ENCODE results near the gene SRGAP1.

SRGAP1 gene

DNA sequence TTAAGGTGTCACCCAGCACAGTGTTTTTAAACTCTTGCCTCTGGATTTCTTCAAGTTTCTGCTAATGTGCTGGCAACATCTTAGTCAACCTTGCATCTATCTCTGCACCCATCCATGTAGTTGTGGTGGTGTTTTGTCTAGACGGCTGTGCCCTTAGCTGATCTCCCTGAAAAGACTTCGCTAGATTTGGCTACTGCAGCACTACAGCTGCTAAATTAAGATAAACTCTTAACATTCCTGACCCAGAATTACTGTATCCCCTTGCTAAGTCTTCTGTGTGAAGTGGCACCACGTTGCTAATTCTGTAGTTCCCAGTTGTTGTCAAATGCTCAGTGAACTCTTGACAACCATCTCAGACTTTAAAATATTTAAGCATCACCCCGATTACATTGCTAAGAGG, 66.8 kb downstream of the SRGAP1 start:
- DNase-seq, result no peak

DNA sequence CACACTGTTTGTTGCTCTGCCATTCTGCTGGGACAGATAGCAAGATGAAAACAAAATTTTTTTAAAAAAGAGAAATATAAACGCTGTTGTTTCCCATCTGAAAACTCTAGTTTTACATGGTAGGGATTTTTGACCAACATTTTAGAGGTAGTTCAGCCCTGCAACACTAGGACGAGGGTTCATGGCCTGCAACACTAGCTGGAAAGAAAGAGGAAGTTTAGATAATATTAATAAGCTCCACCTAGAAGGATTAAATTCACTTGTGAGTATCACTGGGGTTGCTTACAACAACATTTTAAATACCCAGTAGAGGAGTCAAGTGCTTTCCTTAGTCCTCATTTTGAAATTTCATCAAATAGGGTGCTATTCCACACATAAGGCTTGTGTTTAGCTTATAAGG, 68.2 kb downstream of the SRGAP1 start:
- no peak for DNase-seq

DNA sequence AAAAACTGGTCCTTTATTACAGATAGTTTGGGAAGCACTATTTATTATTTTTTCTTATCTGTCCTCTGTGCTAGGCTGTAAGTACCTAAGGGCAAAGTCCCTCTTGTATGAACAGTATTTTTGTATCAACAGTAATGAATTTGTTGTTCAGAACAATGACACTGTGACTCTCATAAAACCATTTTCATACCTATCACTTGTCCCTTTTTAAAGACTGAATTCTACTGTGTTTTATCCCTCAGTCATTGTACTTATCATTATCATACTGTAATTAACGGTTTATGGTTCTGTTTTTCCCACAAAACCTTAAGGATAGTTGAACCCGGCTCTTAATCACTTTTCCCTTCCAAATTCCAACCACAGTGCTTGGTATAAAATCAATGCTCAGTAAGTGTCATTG, 69.4 kb downstream of the SRGAP1 start:
- DNase-seq, result no peak

DNA sequence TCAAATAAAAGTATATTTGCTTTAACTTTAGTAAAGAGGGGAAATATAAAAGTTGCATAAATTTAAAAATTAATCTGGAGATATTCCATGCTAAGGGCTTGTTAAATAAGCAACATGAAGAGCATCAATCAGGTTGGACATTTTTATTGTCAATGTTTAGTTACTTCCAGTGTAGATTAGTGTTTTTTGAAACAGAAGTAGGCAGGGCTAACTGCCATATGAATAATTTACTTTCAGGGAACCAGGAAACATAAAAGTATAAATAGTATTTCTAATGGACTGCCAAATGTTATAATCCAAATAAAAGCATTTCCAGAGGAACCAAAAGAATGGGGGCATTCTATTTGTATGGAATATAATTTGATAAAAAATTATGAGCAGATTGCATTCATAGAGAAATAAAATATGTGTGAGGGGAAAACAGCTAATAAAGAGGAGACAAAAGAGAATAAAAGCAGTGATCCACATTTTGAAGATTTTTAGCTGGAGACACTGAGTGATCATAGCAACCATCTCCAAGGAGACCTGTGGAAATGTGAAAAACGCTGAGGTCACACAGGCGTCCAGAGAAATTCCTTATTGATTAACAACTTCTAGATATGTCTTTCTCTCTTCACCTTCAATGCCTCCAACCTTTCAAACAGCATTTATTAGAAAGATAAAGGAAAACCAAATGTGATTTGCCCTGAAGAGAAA, 70.8 kb downstream of the SRGAP1 start:
- no peak for DNase-seq

DNA sequence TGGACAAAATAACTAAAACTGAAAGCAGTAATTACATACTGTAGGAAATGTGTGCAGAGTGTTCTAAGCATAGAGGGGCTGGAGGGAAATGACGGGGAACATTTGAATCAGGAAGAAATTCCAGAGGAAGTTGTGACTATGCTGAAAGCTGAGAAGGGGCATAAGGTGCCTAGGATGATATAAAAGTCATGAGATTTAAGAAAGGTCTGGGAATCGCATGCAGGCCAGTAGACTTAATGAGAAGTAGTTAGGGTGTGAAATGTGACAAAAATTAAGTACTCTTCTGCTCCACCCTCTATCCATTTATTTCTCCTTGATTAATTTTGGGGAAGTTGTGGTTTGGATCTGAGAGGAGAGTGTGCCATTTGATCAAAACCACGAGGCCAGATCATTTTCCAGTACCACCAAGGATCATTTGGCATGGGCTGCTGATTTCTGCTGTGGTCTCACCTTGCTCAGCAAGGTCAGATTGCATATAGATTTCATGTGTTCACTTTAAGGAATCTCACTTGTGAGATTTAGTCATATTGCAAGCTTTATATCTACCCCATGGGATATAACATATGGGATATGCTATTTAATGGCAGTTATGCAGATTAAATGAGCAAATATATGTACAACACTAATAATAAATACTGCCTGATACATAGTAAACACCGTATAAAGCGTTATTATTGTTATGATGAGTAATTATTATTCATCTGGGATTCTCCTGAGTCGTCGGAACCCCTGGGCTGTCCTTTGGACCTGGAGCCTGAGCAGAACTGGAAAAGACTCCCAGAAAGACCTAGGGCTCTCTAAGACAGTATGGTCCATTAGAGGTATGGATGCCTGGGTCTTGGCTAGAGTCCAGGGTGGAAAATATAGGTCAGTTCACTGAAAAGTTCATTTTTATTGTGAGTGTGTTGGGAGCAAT, 72.3 kb downstream of the SRGAP1 start:
- DNase-seq, result no peak

DNA sequence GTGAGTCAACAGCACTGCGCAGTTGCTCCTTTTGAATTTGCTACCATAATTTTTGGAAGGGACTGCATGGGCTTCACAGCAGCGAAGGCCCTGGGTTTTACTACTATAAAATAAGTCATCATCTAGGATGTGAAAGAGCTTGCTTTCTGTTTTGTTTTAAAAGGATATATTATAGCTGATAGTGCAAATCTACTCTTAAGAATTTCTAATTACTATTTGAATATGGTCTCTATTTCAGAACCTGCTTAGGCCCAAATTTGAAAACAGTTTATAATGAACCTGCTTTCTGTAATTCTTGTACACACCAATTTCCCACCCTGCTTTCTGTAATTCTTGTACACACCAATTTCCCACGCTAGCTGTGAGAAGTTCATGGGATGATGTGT, 73.0 kb downstream of the SRGAP1 start:
- no peak for DNase-seq

DNA sequence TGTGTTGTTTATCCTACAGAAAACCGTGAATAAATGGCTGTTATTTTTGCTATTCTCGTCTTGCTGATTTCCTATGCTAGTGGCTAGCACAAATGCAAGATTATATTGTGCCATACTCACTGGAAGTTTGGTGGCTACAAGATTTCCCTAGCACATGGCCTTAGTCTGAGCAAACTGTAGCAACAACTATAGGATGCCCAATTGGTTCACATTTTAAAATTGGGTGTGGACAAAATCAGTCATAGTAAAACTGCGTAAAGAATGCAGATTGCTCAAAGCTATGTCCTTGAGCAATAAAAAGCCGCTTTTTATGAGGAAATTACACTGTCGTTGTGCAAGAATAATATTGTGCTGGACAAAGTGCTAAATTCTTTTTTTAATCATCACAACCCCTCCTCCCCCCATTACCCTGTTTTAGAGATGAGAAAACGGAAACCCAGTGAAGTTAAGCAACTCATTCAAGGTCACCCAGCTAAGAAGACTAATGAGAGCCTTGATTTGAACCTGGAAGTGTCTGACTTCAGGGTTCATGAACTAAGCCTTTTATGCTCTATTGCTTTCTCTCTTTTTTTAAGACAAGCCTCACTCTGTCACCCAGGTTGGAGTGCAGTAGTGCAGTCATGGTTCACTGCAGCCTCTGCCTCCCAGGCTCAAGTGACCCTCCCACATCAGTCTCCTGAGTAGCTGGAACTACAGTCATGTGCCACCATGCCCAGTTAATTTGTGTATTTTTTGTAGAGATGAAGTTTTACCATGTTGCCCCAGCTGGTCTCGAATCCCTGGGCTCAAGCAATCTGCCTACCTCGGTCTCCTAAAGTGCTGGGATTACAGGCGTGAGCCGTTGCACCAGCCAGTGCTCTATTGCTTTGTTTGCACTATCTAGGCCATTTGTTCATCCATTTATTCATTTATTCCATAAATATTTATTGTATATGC, 73.6 kb downstream of the SRGAP1 start:
- DNase-seq, result no peak

DNA sequence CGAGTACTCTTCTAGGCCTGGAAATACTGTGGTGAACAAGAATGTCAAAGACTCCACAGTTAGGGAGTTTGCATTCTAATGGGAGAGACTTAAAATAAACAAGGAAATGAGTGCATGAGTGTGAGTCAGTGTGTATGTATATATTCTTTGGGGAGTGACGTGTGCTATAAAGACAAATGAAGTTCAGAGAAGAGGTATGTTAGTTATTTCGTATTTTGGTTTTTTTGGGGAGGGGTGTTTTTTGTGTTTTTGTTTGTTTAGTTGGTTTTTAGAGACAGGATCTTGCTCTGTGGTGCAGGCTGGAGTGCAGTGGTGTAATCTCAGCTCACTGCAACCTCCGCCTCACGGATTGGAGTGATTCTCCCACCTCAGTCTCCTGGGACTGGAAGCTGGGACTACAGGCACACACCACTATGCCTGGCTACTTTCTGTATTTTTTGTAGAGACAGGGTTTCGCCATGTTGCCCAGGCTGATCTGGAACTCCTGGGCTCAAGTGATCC, 74.3 kb downstream of the SRGAP1 start:
- no peak for DNase-seq

DNA sequence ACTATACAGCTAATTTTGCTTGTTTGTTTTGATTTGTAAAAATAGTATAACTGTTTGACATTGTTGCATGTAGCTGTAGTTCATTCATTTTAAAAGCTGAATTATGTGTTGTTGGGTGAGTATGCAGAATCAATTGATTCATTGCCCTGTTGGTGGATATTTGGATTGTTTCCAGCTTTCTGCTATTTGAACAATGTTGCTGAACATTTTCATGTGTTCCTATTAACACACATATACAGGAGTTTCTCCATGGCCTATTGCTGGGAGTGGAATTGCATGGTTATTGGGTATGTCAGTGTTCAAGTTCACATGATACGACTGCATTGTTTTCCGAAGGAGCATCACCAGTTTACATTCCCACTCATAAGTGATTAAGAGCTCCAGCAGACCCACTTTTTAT, 75.3 kb downstream of the SRGAP1 start:
- no peak for DNase-seq

DNA sequence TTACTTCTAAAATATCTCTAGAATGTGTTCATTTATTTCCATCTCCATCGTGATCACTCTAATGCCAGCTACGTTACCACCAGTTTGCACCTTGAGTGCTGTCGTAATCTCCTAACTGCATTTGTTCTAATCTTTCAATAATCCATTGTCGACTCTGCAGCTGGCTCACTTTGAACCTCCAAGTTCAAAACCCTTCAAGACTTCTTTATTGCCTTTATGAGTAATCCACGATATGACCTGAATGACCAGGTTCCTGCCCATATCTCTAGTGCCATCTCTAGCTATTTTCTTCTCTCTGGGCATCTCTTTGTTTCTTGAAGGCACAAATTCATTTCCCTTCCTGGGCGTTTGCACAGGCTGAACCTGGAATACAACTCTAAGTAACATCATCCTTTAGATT, 76.7 kb downstream of the SRGAP1 start:
- DNase-seq, result no peak

DNA sequence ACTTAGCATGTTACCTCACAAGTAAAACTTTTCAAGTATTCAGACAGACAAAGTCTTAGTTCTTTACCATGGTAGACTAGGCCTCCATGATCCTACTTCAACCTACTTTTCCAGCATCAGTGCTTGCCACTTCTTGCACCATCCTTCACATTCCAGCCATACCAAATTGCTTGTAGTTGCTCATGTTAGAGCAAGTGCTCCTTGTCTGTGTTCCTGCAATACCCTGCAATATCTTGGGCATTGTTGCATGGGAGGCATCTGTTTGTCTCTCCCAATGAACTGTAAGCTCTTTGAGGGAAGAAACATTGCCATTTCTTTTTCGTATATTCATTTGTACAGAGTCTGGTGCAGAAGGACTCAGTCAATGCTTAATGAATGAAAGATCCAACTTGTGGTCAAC, 78.0 kb downstream of the SRGAP1 start:
- DNase-seq, result no peak

DNA sequence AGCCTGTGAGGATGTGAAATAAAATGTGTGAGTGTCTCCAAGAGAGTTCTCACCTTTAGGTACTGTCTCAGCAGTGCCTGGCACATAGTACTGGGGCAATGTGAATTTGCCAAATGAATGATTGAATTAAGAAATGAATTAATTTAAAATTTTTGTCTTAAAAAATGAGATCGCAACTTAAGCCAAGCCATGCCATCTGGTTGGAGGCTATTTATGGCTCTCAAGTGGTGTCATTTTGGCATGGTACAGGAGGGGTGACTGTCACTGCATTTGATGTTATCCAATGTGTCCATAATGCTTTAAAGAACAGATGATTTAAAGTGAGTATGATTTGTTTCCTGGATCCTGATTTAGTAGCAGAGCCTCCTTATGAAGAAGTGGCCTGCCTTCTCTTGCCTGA, 80.3 kb downstream of the SRGAP1 start:
- no peak for DNase-seq

DNA sequence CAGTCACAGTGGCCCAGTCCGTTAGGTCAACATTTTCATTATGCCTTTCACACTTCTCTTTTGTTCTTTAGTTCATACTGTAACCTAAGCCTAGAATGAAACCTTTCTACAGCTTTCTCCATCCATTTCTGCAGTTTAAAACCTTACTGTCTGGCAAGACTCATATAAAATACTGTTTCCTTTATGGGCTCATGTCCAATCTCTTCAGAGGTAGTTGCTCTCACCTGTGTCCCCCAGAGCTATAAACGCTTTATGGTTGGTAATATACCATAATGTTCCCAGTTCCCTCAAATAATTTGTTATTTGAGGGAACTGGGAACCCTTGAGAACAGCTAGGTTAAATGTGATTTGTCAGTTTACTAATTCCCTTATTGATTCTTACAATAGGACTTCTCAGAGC, 83.0 kb downstream of the SRGAP1 start:
- no peak for DNase-seq

DNA sequence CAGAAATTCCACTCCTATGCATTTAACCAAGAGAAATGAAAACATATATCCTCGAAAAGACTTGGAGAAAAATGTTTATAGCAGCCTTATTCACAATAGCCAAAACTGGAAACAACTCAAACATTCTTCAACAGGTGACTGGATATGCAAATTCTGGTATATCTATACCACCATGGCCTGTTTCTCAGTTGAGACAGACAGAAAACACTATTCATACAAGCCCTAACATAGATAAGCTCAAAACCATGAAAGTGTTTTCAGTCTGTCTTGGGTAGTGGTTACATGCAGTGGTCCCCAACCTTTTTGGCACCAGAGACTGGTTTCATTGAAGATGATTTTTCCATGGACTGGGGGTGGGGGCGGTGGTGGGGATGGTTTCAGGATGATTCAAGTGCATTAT, 83.8 kb downstream of the SRGAP1 start:
- no peak for DNase-seq

DNA sequence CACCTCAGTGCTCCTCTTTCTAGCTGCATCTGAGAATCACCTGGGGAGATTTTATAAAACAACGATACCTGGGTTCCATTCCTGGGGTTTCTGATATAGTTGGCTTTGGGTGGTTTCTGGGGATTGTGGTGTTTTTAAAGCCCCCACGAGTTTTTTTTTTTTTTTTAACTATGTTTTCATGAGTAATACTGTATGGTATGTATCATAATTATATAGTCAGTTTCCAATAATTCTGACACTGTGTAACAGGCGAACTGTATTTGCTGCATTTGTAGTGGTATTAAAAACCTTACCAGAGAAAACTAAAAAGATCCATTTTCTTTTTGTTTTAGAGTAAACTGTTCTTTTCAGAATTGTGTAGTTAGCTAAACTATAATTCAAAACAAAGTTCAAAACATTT, 84.9 kb downstream of the SRGAP1 start:
- no peak for DNase-seq

DNA sequence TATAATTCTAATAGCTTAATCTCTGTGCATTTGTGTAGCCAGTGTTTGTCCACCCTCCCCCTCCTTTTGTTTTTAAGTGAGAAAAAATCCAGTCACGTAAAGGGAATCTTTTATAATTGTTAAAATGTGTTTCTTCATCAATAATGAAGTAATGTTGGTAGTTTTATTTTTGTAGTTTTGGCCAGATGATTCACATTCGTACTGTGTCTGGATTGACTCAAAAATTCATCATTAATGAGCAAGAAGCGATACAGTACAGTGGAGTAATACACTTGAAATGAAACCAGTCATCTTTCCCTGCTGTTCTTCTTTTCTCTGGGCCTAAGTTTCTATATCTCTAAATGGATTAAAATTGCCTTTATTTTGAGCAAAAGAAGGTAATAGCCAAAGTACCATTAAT, 86.5 kb downstream of the SRGAP1 start:
- DNase-seq, result no peak

DNA sequence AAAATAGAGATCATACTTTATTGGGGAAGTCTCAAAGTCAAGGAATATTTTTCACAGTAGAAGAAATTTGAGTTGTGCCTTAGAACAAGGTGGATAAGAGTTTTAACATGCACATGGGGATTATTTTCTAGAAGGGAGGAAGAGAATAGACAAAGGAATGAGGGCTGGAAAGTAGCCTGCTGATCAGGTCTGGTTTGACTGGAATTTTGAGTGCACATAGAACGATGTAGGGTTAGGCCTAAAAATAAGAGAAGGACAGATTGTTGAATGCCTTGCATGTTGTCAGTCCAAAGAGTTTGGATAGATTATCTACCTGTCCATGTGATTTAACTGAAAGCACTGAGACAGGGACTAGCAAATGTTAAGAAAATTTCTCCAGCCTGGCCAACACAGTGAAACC, 87.2 kb downstream of the SRGAP1 start:
- DNase-seq, result no peak

DNA sequence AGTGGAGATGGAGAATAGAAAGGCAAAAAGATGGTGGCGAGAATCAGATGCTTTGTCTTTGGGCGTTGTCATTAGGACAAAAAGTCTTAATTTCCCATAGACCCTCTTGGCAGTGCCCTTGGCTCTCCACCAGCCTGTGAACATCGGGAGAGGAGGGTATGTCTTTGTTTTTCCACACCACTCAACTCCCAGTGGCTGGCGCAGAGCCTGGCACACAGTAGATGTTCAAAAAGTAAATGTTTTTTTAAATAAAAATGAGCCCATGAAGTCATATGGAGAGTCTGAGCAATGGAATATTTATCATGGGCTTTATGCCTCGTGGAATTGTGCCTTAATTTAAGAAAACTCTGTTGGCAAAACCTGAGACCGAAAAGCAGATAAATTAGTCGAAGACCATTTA, 90.4 kb downstream of the SRGAP1 start:
- DNase-seq, result no peak

DNA sequence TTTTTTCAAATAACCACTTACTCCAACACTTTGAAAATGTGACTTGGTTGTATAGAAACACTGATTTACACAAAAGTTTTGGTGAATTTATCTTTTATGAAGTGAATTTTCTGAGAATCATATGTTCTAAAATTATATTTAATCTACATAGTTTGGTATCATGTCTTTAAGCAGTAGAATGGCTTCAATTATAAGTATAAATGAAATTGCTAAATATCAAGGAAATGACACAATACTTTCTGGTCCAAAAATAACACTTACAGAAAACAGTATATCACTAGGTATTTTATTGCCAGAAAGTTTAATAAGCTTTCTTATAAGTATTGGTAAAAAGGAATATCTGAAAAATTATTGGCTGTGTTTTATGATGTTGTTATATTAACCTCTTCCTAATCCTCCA, 90.9 kb downstream of the SRGAP1 start:
- no peak for DNase-seq

DNA sequence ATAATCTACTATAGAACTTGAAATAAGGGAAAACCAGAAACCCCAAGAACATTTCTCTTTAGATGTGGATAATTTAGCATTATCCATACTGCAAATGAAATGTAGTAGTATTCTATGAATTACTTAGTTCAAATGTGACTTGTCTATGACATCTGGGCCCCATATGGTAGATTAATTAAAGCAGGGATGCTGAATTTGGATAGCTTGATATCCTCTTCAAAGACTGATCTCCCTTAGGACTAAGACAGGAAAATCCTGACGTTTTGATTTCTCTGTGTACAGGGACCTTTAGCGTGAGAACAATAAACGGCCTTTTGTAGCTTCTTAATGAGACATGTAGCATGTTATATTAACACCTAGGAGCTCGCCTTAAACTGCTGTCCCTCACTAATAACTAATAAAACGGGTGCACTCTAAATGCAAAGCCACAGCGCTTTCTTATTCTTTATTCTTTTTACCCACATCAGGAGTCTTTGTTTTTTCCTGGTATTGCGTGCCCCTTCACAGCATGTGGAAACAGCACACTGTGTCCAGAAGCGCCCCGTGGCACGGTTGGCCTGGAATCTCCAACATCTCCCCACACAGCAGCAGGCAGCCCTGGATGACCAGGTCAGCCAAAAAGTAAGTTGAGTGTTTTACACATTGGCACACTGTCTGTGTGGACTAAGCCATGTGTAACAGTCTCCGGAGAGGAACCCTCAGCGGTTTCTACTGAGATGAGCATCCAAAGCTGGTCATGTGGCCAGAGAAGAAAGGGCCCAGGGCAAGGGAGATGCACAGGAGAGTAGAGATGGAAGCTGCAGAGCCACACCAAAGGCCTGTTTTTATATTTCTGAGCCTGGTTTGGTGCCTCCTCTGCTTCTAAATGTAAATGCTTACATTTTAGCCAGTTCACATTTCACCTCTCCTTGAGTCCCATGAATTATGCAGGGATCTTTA, 93.1 kb downstream of the SRGAP1 start:
- DNase-seq, result no peak

DNA sequence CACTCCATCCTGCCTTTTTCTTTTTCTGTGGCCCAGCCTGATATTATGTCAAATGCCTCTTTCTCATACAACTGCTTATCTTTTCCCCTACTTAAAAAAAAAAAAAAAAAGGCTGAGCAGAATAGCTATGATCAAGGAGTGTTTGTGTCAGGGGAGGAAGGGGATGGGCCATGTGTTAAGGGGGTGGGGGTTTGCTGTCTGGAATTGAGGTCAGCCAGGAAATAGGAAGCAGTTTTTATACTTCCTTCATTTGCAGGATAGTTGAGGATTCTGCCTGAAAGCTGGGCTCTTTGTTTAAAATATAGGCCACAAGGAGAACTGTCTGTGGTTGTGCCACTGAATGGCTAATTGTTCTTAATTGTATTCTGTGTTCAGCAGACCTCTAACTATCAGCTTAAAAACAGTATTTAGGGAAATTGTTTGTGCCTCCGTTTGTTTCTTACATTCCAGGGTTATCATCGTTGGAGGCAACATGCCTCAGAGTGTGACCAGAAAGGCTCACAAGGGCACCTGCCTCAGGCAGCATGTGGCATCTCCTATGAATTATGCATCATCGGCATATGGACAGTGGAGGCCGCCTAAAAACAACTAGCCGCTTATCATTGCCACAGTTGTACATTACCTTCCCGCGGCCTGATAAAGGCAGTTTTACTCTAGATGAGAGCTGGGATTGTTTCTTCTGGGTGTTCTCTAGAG, 96.0 kb downstream of the SRGAP1 start:
- DNase-seq, result no peak

Data from activated T-cell treated with anti-CD3 and anti-CD28 coated beads, Interleukin-2, amount 50 U/mL, for 1 hour (primary cell).